Measurements from ENCODE around the gene TNFRSF14. TPM values are rescaled to one million over a fixed set of nuclear protein-coding genes. Genes with fewer than 3 reads are reported as not detected.

TNFRSF14 gene
- total and polyA plus RNA-seq, 9 of the 15 experiments (the other 6 are each of a cell fraction or from before 2014, with no cell fraction given) = 0.11 to 2.3 (median 0.68) TPM; not detected in 2

DNA sequence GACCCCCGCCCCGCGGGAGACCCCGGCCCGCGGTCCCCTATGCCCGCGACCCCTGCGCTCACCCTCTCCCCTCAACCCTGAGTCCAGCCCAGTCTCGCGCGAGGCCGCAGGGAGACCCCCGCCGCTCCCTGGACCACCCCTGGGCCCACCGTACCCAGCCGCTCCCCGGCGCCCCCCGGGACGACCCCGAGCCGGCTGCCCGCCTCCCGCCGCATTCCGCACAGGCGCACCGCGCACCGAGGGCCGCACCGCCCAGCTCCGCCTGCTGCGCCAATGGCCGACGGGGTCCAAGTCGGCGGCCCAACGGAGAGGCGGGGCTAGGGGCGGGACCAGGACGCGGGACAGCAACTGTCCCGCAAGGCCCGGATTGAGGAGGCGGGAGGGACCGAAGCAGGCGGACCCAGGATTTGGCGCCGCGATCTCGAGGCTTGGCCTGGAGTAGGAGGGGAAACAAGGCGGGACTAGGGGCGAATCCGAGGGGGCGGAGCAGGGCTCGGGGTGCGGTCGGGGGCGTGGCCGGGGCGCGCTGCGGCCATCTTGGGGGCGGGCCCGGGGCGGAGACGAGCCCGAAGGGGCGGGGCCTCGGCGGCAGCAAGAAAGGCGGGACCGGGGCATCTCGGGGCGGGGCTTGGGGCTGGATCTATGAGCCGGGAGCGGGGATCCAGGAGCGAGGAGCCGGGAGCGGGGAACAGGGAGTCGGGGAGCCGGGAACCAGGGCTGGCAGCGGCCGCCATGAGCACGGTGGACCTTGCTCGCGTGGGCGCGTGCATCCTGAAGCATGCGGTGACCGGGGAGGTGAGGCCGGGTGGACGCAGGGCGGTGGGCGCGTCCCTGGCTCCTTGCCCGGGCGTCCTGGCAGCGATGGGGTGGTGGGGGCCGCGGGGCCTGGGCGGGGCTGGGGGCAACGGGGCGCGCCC, 30.2 kb downstream of the TNFRSF14 start, which contains the start of gene PRXL2B (continued):
- peak; percentile 98 for TF ChIP-seq ZBTB7A (IDR thresholded peaks at IDR 0.05; ENCODE audit: borderline replicate concordance, control insufficient read depth, low read depth, low read length)
- TF ChIP-seq HMGN3 (IDR thresholded peaks at IDR 0.05; ENCODE audit: borderline replicate concordance, extremely low read depth, insufficient read length, low read depth, low read length) = peak; percentile 85
- TF ChIP-seq, protein P1, sequence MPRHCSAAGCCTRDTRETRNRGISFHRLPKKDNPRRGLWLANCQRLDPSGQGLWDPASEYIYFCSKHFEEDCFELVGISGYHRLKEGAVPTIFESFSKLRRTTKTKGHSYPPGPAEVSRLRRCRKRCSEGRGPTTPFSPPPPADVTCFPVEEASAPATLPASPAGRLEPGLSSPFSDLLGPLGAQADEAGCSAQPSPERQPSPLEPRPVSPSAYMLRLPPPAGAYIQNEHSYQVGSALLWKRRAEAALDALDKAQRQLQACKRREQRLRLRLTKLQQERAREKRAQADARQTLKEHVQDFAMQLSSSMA (CRISPR knock-in tag; IDR thresholded peaks at IDR 0.05) = no peak
- TF ChIP-seq ZNF785 (CRISPR knock-in tag; IDR thresholded peaks at IDR 0.05) = no peak
- TF ChIP-seq ZHX1 (conservative IDR thresholded peaks at IDR 0.05; ENCODE audit: low read length) = no peak
- TF ChIP-seq, protein P2, sequence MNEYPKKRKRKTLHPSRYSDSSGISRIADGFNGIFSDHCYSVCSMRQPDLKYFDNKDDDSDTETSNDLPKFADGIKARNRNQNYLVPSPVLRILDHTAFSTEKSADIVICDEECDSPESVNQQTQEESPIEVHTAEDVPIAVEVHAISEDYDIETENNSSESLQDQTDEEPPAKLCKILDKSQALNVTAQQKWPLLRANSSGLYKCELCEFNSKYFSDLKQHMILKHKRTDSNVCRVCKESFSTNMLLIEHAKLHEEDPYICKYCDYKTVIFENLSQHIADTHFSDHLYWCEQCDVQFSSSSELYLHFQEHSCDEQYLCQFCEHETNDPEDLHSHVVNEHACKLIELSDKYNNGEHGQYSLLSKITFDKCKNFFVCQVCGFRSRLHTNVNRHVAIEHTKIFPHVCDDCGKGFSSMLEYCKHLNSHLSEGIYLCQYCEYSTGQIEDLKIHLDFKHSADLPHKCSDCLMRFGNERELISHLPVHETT (CRISPR knock-in tag; conservative IDR thresholded peaks at IDR 0.05 in 1 of 2, IDR thresholded peaks at IDR 0.05 in 1 of 2) = peak in 1 of 2 experiments; percentile 14; a peak in 1 of 4 replicates
- no peak for TF ChIP-seq STAT5B (CRISPR knock-in tag; IDR thresholded peaks at IDR 0.05)
- TF ChIP-seq, protein P3, sequence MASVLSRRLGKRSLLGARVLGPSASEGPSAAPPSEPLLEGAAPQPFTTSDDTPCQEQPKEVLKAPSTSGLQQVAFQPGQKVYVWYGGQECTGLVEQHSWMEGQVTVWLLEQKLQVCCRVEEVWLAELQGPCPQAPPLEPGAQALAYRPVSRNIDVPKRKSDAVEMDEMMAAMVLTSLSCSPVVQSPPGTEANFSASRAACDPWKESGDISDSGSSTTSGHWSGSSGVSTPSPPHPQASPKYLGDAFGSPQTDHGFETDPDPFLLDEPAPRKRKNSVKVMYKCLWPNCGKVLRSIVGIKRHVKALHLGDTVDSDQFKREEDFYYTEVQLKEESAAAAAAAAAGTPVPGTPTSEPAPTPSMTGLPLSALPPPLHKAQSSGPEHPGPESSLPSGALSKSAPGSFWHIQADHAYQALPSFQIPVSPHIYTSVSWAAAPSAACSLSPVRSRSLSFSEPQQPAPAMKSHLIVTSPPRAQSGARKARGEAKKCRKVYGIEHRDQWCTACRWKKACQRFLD (CRISPR knock-in tag; IDR thresholded peaks at IDR 0.05) = no peak
- no peak for TF ChIP-seq ETS1 (conservative IDR thresholded peaks at IDR 0.05; ENCODE audit: control insufficient read depth, low read depth, low read length)
- no peak for TF ChIP-seq POLR2H (tag; IDR thresholded peaks at IDR 0.05; ENCODE audit: low read depth)
- TF ChIP-seq JUND (IDR thresholded peaks at IDR 0.05; ENCODE audit: borderline replicate concordance, low read depth, low read length) = no peak
- TF ChIP-seq JUND (tag; IDR thresholded peaks at IDR 0.05; ENCODE audit: borderline replicate concordance, low read depth, low read length) = no peak; the same call in 2 of the 3 replicates
- TF ChIP-seq ZNF79 (CRISPR knock-in tag; IDR thresholded peaks at IDR 0.05; ENCODE audit: low read depth) = no peak
- TF ChIP-seq STAG1 (CRISPR knock-in tag; IDR thresholded peaks at IDR 0.05; ENCODE audit: borderline replicate concordance) = no peak; the same call in 1 of the 2 replicates
- no peak for TF ChIP-seq SLC30A9 (CRISPR knock-in tag; IDR thresholded peaks at IDR 0.05)
- no peak for TF ChIP-seq MTF1 (CRISPR knock-in tag; IDR thresholded peaks at IDR 0.05; ENCODE audit: borderline replicate concordance)
